SK-N-MC (cell line): ENCODE results near the gene TIFAB.
"Not testable (repeated sequence)": the region's sequence is repeated elsewhere in the genome, so short reads cannot be mapped to it uniquely, and the experiment has no call there.

Experiments
- EZH2 ChIP-seq: fragments of 200-600 bp; sonication (generic); IDR thresholded peaks from one replicate; pipeline ENCODE4 v1.6.1; 2017; ENCODE audit warnings: antibody characterized with exemption
- POLR2AphosphoS5 ChIP-seq: IDR thresholded peaks from 2 replicates; pipeline ENCODE4 v1.6.1; 2012; ENCODE audit warnings: mild to moderate bottlenecking, low read depth, low read length, borderline replicate concordance

DNA sequence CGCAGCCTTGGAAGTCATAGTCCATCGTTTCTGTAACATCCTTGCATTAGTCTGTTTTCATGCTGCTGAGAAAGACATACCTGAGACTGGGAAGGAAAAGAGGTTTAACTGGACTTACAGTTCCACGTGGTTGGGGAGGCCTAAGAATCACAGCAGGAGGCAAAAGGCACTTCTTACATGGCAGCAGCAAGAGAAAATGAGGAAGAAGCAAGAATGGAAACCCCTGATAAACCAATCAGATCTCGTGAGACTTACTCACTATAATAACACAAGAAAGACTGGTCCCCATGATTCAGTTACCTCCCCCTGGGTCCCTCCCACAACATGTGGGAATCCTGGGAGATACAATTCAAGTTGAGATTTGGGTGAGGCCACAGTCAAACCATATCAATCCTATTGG, 43.4 kb upstream of the TIFAB start:
- TF ChIP-seq POLR2AphosphoS5, EZH2: not testable (repeated sequence)
